ENCODE data around the gene SMPDL3B.

DNA sequence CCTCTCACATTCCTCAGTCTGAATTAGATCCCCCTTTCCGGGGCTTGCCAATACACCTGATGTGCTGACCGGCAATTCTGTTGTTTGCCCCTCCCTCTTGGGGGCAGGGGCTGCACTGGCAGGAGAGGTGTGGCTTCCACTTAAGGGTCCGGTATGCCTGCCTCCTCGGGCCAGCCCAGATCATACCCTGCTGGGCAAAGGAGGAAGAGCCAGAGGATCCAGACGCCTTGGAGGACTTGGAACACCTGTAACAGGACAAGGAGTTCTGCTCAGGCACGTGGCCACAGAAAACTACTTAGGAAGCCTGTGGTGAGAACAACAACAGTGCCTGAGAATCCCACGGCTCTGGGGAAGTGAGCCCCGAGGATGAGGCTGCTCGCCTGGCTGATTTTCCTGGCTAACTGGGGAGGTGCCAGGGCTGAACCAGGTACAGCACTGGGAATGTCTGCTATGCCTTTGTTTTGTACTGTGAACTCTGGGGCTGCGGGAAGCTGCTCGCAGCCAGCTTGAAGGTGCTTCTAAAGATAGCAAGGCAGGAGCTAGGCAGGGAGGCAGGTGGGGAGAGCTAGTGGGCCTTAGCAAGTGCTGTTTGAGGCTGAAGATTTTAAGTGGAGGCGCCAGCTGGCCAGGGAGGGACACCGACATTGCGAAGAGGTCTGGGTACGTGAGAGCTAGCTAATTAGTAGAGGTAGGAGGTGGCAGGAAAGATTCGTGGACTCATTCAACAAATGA is at the start of gene SMPDL3B:
- TF ChIP-seq, protein P1, sequence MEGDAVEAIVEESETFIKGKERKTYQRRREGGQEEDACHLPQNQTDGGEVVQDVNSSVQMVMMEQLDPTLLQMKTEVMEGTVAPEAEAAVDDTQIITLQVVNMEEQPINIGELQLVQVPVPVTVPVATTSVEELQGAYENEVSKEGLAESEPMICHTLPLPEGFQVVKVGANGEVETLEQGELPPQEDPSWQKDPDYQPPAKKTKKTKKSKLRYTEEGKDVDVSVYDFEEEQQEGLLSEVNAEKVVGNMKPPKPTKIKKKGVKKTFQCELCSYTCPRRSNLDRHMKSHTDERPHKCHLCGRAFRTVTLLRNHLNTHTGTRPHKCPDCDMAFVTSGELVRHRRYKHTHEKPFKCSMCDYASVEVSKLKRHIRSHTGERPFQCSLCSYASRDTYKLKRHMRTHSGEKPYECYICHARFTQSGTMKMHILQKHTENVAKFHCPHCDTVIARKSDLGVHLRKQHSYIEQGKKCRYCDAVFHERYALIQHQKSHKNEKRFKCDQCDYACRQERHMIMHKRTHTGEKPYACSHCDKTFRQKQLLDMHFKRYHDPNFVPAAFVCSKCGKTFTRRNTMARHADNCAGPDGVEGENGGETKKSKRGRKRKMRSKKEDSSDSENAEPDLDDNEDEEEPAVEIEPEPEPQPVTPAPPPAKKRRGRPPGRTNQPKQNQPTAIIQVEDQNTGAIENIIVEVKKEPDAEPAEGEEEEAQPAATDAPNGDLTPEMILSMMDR (IDR thresholded peaks at IDR 0.05) = peak in 2 of 7 experiments; percentile 12 to 18
- no peak for TF ChIP-seq POLR2A (IDR thresholded peaks at IDR 0.05)
- TF ChIP-seq POLR2AphosphoS5 (IDR thresholded peaks at IDR 0.05) = peak in 2 of 3 donors; percentile 73 to 79
- no peak for TF ChIP-seq EP300 (IDR thresholded peaks at IDR 0.05)

Measured in stomach (tissue), 4 donors.